ENCODE data around the gene WRNIP1.

GRCh38 chr6:2821554-2821953, 56.4 kb downstream of the WRNIP1 start:
- TF ChIP-seq POLR2A (IDR thresholded peaks at IDR 0.05) (no peak), CTCF (IDR thresholded peaks at IDR 0.05) (no peak)

Measured in uterus (tissue), 2 donors.